ENCODE measurements around the gene RFX8. TPM values are rescaled to one million over a fixed set of nuclear protein-coding genes. Genes with fewer than 3 reads are reported as not detected.

The RFX8 gene
- total RNA-seq, 4 donors from 2014 or later = 1.4 to 6.9 (median 3.9) TPM

- WGBS, 2 donors = 1 to 2% methylated on average over 20 to 31 of the region's 79 CpGs
- Histone ChIP-seq H3K36me3 (no peaks in the 10 kb centered on the region), H3K9me3 (no peaks in the 10 kb centered on the region), H3K4me1 (peaks cover 0 to 18% (median 4%) of the 10 kb centered on the region in 4 donors), H3K4me3 (peak within 1 kb of the TSS; percentile 10 to 52 (median 34)), H3K27ac (no peak within 1 kb of the TSS), H3K27me3 (peaks cover 0 to 66% of the 10 kb centered on the region in 2 donors)
- TF ChIP-seq EP300 (IDR thresholded peaks at IDR 0.05) = no peak
- TF ChIP-seq, protein P1, sequence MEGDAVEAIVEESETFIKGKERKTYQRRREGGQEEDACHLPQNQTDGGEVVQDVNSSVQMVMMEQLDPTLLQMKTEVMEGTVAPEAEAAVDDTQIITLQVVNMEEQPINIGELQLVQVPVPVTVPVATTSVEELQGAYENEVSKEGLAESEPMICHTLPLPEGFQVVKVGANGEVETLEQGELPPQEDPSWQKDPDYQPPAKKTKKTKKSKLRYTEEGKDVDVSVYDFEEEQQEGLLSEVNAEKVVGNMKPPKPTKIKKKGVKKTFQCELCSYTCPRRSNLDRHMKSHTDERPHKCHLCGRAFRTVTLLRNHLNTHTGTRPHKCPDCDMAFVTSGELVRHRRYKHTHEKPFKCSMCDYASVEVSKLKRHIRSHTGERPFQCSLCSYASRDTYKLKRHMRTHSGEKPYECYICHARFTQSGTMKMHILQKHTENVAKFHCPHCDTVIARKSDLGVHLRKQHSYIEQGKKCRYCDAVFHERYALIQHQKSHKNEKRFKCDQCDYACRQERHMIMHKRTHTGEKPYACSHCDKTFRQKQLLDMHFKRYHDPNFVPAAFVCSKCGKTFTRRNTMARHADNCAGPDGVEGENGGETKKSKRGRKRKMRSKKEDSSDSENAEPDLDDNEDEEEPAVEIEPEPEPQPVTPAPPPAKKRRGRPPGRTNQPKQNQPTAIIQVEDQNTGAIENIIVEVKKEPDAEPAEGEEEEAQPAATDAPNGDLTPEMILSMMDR (IDR thresholded peaks at IDR 0.05) = peak in 4 of 5 experiments; percentile 18 to 64 (median 53)
- no peak for DNase-seq (ENCODE audit: low spot score in 2 of 2)
Measured at GRCh38 chr2:101387151-101387834, 87.6 kb downstream of the RFX8 start, which contains the start of gene CREG2. CREG2 (minus strand) TSS chr2:101387503; CDS start chr2:101387457, 46 bp downstream.

DNA sequence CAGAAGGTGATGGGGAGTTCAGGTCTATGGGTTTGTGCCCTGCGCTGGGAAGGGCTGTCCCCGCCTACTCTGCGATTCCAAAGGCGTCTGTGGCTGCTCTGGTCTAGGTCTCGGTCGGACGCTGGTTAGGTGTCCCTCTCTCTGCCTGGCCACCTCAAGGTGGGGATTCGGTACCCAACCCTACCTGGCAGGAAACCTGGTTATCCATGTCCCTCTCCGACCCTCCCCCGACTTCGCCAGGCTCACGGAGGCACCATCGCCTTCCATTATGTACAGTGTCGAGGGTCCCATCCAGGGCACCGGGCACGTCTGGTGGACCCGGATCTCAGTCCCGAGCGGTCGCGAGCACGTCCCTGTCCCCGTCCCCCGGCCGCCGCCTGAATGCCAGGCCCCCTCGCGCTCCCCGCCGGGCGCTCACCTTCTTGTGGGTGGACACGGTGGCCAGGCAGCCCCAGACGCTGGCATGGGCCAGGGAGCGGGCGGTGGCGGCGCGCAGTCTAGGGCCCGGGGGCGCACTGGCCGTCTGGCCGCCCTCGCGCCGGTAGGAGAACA, 88.2 kb downstream of the RFX8 start:
- Histone ChIP-seq H3K4me3 (peak overlapping the region; percentile 10 to 52 (median 24)), H3K36me3 (no peaks in the 10 kb centered on the region), H3K27ac (no peak overlapping the region), H3K9me3 (no peaks in the 10 kb centered on the region), H3K4me1 (peaks cover 0 to 18% (median 4%) of the 10 kb centered on the region in 4 donors), H3K27me3 (peaks cover 0 to 66% of the 10 kb centered on the region in 2 donors)
- 6 to 12% methylated on average over 4 to 38 of the region's 45 CpGs for WGBS, 2 donors
- TF ChIP-seq POLR2A (IDR thresholded peaks at IDR 0.05) (no peak), EP300 (IDR thresholded peaks at IDR 0.05) (no peak)
- TF ChIP-seq, protein P1 (IDR thresholded peaks at IDR 0.05) = no peak
- DNase-seq (ENCODE audit: low spot score in 2 of 2) = no peak

DNA sequence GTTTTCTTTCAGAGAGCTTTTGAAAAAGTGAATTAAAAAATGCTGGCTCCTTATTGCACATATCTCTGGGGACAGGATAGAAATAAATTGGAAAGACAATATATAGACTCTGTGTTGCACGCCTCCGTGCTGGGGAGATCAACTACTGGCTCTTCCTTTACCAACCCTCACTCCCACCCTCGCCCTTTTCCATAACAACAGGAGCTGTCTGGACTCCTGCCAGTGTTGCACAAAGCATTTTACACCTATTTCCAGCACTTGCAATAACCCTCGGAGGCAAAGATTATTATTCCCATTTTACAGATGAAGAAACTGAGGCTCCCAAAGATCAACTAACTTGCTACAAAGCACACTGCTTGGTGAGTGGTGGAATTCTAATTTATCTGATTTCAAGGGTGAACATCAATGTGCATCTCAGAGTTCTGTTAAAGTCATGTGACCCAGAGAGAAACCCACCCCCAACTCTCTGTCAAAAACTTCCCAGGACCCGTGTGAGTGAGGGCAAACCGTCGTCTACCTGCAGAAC, 91.8 kb downstream of the RFX8 start:
- no peak for DNase-seq (ENCODE audit: low spot score in 2 of 2)
- Histone ChIP-seq H3K4me1 (peaks cover 0 to 18% (median 4%) of the 10 kb centered on the region in 4 donors), H3K4me3 (no peak overlapping the region), H3K27me3 (peaks cover 0 to 39% of the 10 kb centered on the region in 2 donors), H3K9me3 (no peaks in the 10 kb centered on the region), H3K27ac (no peak overlapping the region), H3K36me3 (no peaks in the 10 kb centered on the region)
- 72 to 74% methylated on average over 7 of the region's 7 CpGs for WGBS, 2 donors
- TF ChIP-seq EP300 (IDR thresholded peaks at IDR 0.05) = no peak
- TF ChIP-seq, protein P1 (IDR thresholded peaks at IDR 0.05) = no peak
- no peak for TF ChIP-seq POLR2A (IDR thresholded peaks at IDR 0.05)

DNA sequence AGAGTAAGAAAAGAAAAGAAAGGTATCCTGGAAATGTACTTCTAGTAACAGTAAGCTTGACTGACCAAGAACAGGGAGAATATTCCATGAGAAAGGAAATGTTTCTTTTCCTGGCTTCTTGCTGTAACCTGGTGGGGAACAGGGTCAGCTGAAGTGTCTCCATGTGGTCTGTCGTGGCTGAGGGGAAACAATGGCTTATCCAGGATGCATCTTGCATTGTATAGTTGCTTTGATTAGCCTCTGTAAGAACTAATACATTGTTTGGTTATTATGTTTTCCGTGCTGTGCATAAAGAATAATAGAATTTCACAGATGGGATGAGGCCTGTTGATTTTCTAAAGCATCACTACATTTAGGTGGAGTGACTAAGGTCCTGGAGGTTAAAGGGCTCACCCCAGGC, 92.5 kb downstream of the RFX8 start:
- WGBS, 2 donors = 69 to 81% methylated on average over 2 of the region's 2 CpGs
- no peak overlapping the region for H3K27ac ChIP-seq
- no peak overlapping the region for H3K4me3 ChIP-seq
- TF ChIP-seq, protein P1 (IDR thresholded peaks at IDR 0.05) = no peak
- TF ChIP-seq POLR2A (IDR thresholded peaks at IDR 0.05) (no peak), EP300 (IDR thresholded peaks at IDR 0.05) (no peak)
- peaks cover 0 to 33% of the 10 kb centered on the region in 2 donors for H3K27me3 ChIP-seq
- no peaks in the 10 kb centered on the region for H3K9me3 ChIP-seq
- no peak for DNase-seq (ENCODE audit: low spot score in 2 of 2)
- H3K36me3 ChIP-seq = no peaks in the 10 kb centered on the region
- peaks cover 0 to 14% (median 2%) of the 10 kb centered on the region in 4 donors for H3K4me1 ChIP-seq

DNA sequence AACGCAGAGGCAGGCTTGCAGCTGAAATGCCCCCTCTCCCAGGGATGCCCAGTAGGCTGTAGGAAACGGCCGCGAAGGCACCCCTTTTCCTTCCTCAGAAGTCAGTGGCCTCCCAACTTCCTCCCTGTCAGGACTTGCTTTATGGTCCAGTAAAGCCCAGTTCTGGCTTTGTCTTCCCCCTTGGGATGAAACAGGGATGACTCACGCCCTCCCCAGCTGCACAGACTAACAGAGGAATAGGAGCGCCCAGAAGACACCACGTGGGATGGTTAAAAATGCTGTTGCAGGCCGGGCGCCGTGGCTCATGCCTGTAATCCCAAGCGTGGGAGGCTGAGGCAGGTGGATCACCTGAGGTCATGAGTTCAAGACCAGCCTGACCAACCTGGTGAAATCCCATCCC, 94.5 kb downstream of the RFX8 start:
- Histone ChIP-seq H3K4me3 (no peak overlapping the region), H3K36me3 (no peaks in the 10 kb centered on the region), H3K4me1 (no peaks in the 10 kb centered on the region), H3K27me3 (peaks cover 0 to 21% of the 10 kb centered on the region in 2 donors), H3K27ac (no peak overlapping the region), H3K9me3 (no peaks in the 10 kb centered on the region)
- WGBS, 2 donors = 70 to 82% methylated on average over 11 of the region's 11 CpGs
- no peak for DNase-seq (ENCODE audit: low spot score in 2 of 2)
- TF ChIP-seq EP300 (IDR thresholded peaks at IDR 0.05) (no peak), POLR2A (IDR thresholded peaks at IDR 0.05) (no peak)
- TF ChIP-seq, protein P1 (IDR thresholded peaks at IDR 0.05) = no peak

All from tibial nerve (tissue), 4 donors.